Mucosa of descending colon (tissue), 3 donors: ENCODE results near the gene ITPRIP. TPM values are rescaled to one million over a fixed set of nuclear protein-coding genes. Genes with fewer than 3 reads are reported as not detected.
A peak's percentile ranks its signal among the peaks of the same experiment; 100 is the strongest.

Source experiments
- ATAC-seq: fragments of 200-7000 bp; cut with Tn5 transposase; one replicate; pipeline ENCODE4 v1.9.1; 2020; ENCODE audit warnings: mild to moderate bottlenecking, moderate library complexity
- DNase-seq, 3 donors: peaks; one replicate each; pipeline ENCODE4 v3.0.0-alpha.2; 2020
- H3K36me3 ChIP-seq: fragments of 200-600 bp; one replicate; pipeline ENCODE4 v1.8.0; 2021; ENCODE audit warnings: low read depth, mild to moderate bottlenecking
- H3K4me1 ChIP-seq: fragments of 200-600 bp; one replicate; pipeline ENCODE4 v1.8.0; 2021; ENCODE audit warnings: low read depth, mild to moderate bottlenecking
- H3K4me3 ChIP-seq: fragments of 200-600 bp; one replicate; pipeline ENCODE4 v1.8.0; 2021; ENCODE audit warnings: mild to moderate bottlenecking
- H3K9me3 ChIP-seq: fragments of 200-600 bp; one replicate; pipeline ENCODE4 v1.8.0; 2021; ENCODE audit warnings: mild to moderate bottlenecking
- CTCF ChIP-seq: fragments of 200-600 bp; IDR thresholded peaks from one replicate; pipeline ENCODE4 v1.8.0; 2022; ENCODE audit warnings: antibody characterized with exemption, mild to moderate bottlenecking
- intact Hi-C, 2 donors: fragments of 100-400 bp; cut with DNase I in 1 of 2; cut with micrococcal nuclease in 1 of 2; formaldehyde crosslinking; loops; one replicate each; pipeline versions ENCODE4 v1.11.0 to v1.11.1; 2022; cut with DNase I, micrococcal nuclease
- total RNA-seq, 3 donors: library from RNA; stranded (reverse); fragmentation: NEBNext Ultra II Directional in 2 of 3; extraction: Animal tissue kit (Norgen Biotek cat#: 25700) in 2 of 3; gene quantifications; one replicate each; pipeline versions ENCODE4 v1.2.1 to v1.2.4, GENCODE V29; 2021 to 2023
- donor health status: DM: no; HTN: no; CAD: no; lungs with moderate emphysema.
- donor health status: DM: no; HTN: no; CAD: no.
- donor health status: DM: no; HTN: yes; CAD: no.

Gene ITPRIP
- total RNA-seq, 3 donors from 2014 or later = 3.2 to 10.7 (median 5.7) TPM

GRCh38 chr10:104340641-104341040, 2.4 kb upstream of the ITPRIP start:
- Histone ChIP-seq H3K36me3 (no peaks in the 10 kb centered on the region), H3K9me3 (no peaks in the 10 kb centered on the region), H3K4me1 (peaks cover 32% of the 10 kb centered on the region), H3K4me3 (no peak overlapping the region)
- DNase-seq (no peak), ATAC-seq (no peak)
- TF ChIP-seq CTCF = no peak
- intact Hi-C loops = no loop called here

GRCh38 chr10:104340111-104340526, 1.9 kb upstream of the ITPRIP start:
- Histone ChIP-seq H3K9me3 (no peaks in the 10 kb centered on the region), H3K36me3 (no peaks in the 10 kb centered on the region), H3K4me3 (no peak overlapping the region), H3K4me1 (peaks cover 32% of the 10 kb centered on the region)
- no peak for TF ChIP-seq CTCF
- intact Hi-C loops = no loop called here
- DNase-seq (peak in 1 of 3 donors; percentile 33), ATAC-seq (peak; percentile 60)

- ATAC-seq = no peak
- no peak for TF ChIP-seq CTCF
- Histone ChIP-seq H3K36me3 (no peaks in the 10 kb centered on the region), H3K4me1 (peaks cover 32% of the 10 kb centered on the region), H3K9me3 (no peaks in the 10 kb centered on the region), H3K4me3 (no peak overlapping the region)
- peak in 1 of 3 donors; percentile 79 for DNase-seq
- intact Hi-C loops = no loop called here
These were observed 1.3 kb upstream of the ITPRIP start for GRCh38 chr10:104339469-104340110.

GRCh38 chr10:104337521-104337984, 712 bp downstream of the ITPRIP start:
- Histone ChIP-seq H3K36me3 (no peaks in the 10 kb centered on the region), H3K4me1 (peaks cover 32% of the 10 kb centered on the region), H3K4me3 (peak overlapping the region; percentile 67), H3K9me3 (no peaks in the 10 kb centered on the region)
- intact Hi-C loops = no loop called here
- DNase-seq (peak; percentile 50 to 65 (median 57)), ATAC-seq (peak; percentile 49)
- no peak for TF ChIP-seq CTCF

GRCh38 chr10:104336821-104337467, 1.3 kb downstream of the ITPRIP start:
- peaks cover 33% of the 10 kb centered on the region for H3K4me1 ChIP-seq
- H3K36me3 ChIP-seq = no peaks in the 10 kb centered on the region
- no peak for ATAC-seq
- TF ChIP-seq CTCF = no peak
- intact Hi-C loops = no loop called here
- DNase-seq = peak in 1 of 3 donors; percentile 13
- H3K9me3 ChIP-seq = no peaks in the 10 kb centered on the region
- H3K4me3 ChIP-seq = no peak overlapping the region
